ENCODE results near the gene KCND3.

Gene KCND3

GRCh38 chr1:111921948-111922347 lies 67.5 kb downstream of the KCND3 start:
- no peak for TF ChIP-seq CTCF (IDR thresholded peaks at IDR 0.05)
- TF ChIP-seq ZFX (IDR thresholded peaks at IDR 0.05; ENCODE audit: borderline replicate concordance), result no peak

GRCh38 chr1:111920221-111921024 lies 69.0 kb downstream of the KCND3 start:
- no peak overlapping the region for H3K27ac ChIP-seq
- TF ChIP-seq ZFX (IDR thresholded peaks at IDR 0.05; ENCODE audit: borderline replicate concordance) (no peak), CTCF (IDR thresholded peaks at IDR 0.05) (no peak)

More at GRCh38 chr1:111921948-111922347, 67.5 kb downstream of the KCND3 start:
- no peak overlapping the region for H3K27ac ChIP-seq

GRCh38 chr1:111911776-111912515 lies 77.5 kb downstream of the KCND3 start:
- TF ChIP-seq CTCF (IDR thresholded peaks at IDR 0.05) (no peak), ZFX (IDR thresholded peaks at IDR 0.05; ENCODE audit: borderline replicate concordance) (no peak)
- no peak overlapping the region for H3K27ac ChIP-seq

GRCh38 chr1:111911061-111911460 lies 78.4 kb downstream of the KCND3 start:
- TF ChIP-seq ZFX (IDR thresholded peaks at IDR 0.05; ENCODE audit: borderline replicate concordance) (no peak), CTCF (IDR thresholded peaks at IDR 0.05) (no peak)
- H3K27ac ChIP-seq, result no peak overlapping the region

GRCh38 chr1:111909030-111909429 lies 80.4 kb downstream of the KCND3 start:
- H3K27ac ChIP-seq, result no peak overlapping the region
- TF ChIP-seq CTCF (IDR thresholded peaks at IDR 0.05) (no peak), ZFX (IDR thresholded peaks at IDR 0.05; ENCODE audit: borderline replicate concordance) (no peak)

- no peak for TF ChIP-seq ZFX (IDR thresholded peaks at IDR 0.05; ENCODE audit: borderline replicate concordance)
These were observed 81.4 kb downstream of the KCND3 start for GRCh38 chr1:111908011-111908621.

GRCh38 chr1:111907321-111907720 lies 82.1 kb downstream of the KCND3 start:
- no peak for TF ChIP-seq CTCF (IDR thresholded peaks at IDR 0.05)
- H3K27ac ChIP-seq, result no peak overlapping the region

More at GRCh38 chr1:111908011-111908621, 81.4 kb downstream of the KCND3 start:
- H3K27ac ChIP-seq, result no peak overlapping the region

All from 22Rv1 (cell line).